Subcutaneous adipose tissue (tissue), 4 donors: Measurements from ENCODE around the gene URI1. TPM values are rescaled to one million over a fixed set of nuclear protein-coding genes. Genes with fewer than 3 reads are reported as not detected.

Experiments
- CTCF ChIP-seq: fragments of 450-650 bp; IDR thresholded peaks from one replicate; pipeline ENCODE4 v1.5.1; 2016; ENCODE audit warnings: low read depth, mild to moderate bottlenecking, control low read depth, antibody characterized with exemption, moderate library complexity
- total RNA-seq, 4 donors: library from RNA; depleted of rRNA; stranded (reverse); fragments of >200 nt; gene quantifications; one replicate each; pipeline ENCODE4 v1.1.0, GENCODE V29; 2016

URI1 gene
- total RNA-seq, 4 donors from 2014 or later, result 43.9 to 101 (median 64.0) TPM

GRCh38 chr19:30024091-30024490 is 82.1 kb downstream of the URI1 start:
- no peak for TF ChIP-seq CTCF

DNA sequence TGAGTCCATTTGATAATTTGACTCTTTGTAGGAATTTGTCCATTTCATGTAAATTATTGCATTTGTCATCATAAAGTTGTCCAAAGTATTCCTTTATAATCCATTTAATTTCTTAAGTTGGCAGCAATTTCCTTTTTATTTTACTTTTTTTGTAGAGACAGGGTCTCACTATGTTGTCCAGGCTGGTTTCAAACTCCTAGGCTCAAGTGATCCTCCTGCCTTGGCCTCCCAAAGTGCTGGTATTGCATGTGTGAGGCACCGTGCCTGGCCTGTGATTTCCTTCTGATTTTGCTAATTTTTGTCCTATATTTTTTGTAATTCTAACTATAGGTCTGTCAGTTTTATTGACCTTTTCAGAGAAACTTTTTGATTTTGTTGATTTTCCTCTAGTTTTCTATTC is 84.9 kb downstream of the URI1 start:
- TF ChIP-seq CTCF, result no peak

DNA sequence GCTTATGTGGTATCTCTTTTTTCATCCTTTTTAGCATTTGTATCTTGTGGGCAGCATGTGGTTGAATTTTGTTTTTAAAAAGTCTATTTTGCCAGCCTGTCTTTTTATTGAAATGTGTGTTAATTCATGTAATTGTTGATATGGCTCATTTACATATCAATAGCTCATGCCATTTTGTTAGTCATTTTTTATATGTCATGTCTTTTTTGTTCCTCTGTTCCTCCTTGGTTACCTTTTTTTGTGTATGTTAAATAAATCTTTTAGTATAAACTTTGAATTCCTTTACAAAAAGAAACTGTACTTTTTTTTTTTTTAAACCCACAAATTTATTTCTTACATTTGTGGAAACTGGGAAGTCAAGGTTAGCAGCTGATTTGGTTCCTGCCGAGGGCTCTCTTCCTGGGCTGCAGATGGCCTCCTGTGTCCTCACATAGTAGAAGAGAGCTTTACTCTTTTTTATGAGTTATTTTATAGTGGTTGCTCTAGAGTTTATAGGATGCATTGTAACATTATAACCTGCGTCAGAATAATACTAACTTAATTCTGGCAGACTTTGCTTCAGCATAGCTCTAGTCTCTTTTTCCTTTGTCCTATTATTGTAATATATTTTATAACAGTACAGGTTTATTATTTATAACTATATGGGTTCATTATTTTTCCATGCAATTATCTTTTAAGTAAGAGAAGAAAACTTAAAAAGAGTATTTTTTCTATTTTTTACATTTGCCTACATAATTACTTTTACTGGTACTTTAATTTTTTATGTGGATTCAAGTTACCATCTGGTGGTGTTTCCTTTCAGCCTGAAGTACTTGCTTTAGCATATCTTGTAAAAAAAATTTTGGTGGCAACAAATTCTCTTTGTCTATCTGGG is 86.3 kb downstream of the URI1 start:
- no peak for TF ChIP-seq CTCF

DNA sequence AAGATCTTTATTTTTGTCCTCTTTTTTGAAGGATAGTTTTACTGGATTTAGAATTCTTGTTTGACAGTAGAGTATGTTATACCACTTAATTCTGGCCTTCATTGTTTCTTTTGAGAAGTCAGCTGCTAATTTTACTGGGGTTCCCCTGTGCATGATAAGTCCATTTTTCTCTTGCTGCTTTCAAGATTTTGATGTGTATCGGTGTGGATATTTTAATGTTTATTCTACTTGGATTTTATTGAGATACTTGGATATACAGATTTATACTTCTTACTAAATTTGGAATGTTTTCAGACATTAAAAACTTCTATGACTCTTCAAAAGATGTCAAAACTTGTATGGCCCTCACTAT is 86.9 kb downstream of the URI1 start:
- no peak for TF ChIP-seq CTCF

DNA sequence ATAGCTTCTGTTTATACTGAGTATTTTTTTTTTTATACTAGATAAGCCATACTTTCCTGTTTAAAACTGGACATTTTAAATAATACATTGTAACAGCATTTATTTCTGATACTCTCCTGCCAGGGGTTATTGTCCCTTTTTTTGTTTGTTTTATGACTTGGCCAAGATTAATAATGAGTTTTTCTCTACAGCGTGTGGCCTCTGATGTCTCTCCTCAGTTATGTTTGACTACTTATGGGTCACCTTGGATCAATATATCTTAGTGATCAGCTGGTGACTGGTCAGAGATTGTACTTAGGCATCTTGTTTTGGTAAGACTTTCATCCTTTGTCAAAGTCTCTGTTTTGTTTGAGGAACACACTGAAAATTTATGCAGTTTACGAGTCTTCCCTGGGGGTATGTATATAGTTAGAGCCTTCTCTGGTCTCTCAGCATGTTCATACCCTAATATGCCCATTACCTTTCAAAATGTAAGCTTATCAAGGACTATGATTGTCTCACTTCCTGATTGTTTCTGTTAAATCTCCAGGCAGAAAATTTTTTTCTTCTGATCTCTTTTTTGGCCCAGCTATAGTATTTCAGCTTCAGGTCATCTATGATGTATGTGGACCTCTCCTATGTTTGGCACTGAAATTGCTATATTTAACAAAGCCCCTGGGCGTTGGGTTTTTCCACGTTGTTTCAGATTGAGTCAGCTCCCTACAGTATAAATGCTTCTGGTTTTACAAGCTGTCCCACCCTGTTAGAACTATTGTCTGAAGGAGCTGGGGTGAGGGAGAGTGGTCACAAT is 87.9 kb downstream of the URI1 start:
- no peak for TF ChIP-seq CTCF

- no peak for TF ChIP-seq CTCF
Observed at GRCh38 chr19:30034321-30034720, 92.3 kb downstream of the URI1 start.
